Activated naive CD8-positive, alpha-beta T cell treated with anti-CD3 and anti-CD28 coated beads, Interleukin-2, amount 50 U/mL, for 24 hours (primary cell): Measurements from ENCODE around the gene DOCK4.

ENCODE experiments used
- ATAC-seq: fragments of 150-1000 bp; cut with Tn5 transposase; one replicate; pipeline ENCODE4 v1.10.0; 2021
- DNase-seq: peaks from one replicate; pipeline ENCODE4 v3.0.0; 2021
- H3K27ac Mint-ChIP-seq: one replicate; pipeline ENCODE4 v1.8.0; 2021; ENCODE audit warnings: mild to moderate bottlenecking, mixed read lengths
- H3K27me3 Mint-ChIP-seq: one replicate; pipeline ENCODE4 v1.8.0; 2021; ENCODE audit warnings: mixed read lengths
- H3K36me3 Mint-ChIP-seq: one replicate; pipeline ENCODE4 v1.8.0; 2021; ENCODE audit warnings: low read depth, mixed read lengths
- H3K4me1 Mint-ChIP-seq: one replicate; pipeline ENCODE4 v1.8.0; 2021; ENCODE audit warnings: mixed read lengths
- H3K4me3 Mint-ChIP-seq: one replicate; pipeline ENCODE4 v1.8.0; 2021; ENCODE audit warnings: mild to moderate bottlenecking, moderate library complexity, mixed read lengths
- H3K9me3 Mint-ChIP-seq: one replicate; pipeline ENCODE4 v1.8.0; 2021; ENCODE audit warnings: mixed read lengths

Gene DOCK4

DNA sequence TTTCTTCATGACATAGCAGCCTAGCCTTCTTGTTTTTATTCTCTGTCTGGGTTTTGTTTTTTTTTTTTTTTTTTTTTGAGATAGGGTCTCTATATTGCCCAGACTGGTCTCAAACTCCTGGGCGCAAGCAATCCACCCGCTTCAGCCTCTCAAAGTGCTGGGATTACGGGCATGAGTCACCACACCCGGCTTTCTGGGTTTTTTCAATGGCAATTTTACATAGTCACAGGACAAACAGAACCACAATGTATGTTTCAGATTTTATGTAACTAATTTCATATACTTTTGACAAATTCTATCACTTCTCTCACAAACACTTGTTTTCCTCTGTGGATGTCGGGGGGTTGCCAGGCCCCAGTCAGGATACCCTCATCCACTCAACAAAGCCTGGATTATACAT, 16.5 kb downstream of the DOCK4 start:
- H3K27ac Mint-ChIP-seq: no peak overlapping the region
- H3K4me1 Mint-ChIP-seq: peaks cover 6% of the 10 kb centered on the region
- H3K4me3 Mint-ChIP-seq: no peak overlapping the region
- peaks cover 10% of the 10 kb centered on the region for H3K27me3 Mint-ChIP-seq
- ATAC-seq (no peak), DNase-seq (no peak)
- peaks cover 3% of the 10 kb centered on the region for H3K36me3 Mint-ChIP-seq
- no peaks in the 10 kb centered on the region for H3K9me3 Mint-ChIP-seq

DNA sequence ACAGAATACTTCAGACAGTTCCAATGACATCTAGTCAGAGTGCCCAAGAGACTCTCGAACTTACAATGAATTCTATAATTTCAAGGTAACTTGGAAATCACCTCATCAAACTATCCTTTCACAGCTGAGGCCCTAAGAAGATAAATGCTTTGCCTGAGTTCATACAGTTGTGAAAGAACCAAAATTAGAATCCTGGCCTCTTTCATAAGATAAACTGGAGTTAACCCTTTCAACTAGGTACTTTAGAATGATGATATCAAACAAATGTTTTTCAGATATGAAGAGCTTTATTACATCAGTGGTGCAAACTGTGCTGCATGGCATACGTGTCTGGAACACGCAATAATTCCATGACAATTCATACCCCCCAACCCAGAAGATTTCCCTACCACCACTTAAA, 17.9 kb downstream of the DOCK4 start:
- Mint-ChIP-seq H3K9me3 (no peaks in the 10 kb centered on the region), H3K27ac (no peak overlapping the region), H3K36me3 (no peaks in the 10 kb centered on the region), H3K4me3 (no peak overlapping the region), H3K4me1 (peaks cover 6% of the 10 kb centered on the region), H3K27me3 (peaks cover 9% of the 10 kb centered on the region)
- DNase-seq (no peak), ATAC-seq (no peak)

DNA sequence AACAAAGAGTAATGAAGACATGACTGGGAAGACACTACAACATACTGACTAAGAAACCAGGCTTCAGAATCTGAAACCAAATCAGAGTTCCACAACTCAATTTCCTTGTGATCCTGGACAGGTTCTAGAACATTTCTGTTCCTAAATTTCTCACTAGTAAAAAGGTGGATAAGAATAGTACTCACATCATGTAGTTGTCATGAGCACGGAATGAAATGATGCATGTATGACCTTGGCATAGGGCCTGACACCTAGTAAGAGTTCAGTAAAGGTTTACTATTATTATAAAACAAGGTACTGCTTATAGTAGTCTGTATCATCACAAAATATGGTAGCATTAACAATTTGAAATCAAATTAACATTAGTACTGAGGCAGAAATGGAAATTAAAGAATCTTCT, 19.9 kb downstream of the DOCK4 start:
- no peaks in the 10 kb centered on the region for H3K4me1 Mint-ChIP-seq
- no peak overlapping the region for H3K27ac Mint-ChIP-seq
- ATAC-seq (no peak), DNase-seq (no peak)
- H3K27me3 Mint-ChIP-seq: peaks cover 7% of the 10 kb centered on the region
- H3K36me3 Mint-ChIP-seq: no peaks in the 10 kb centered on the region
- no peaks in the 10 kb centered on the region for H3K9me3 Mint-ChIP-seq
- H3K4me3 Mint-ChIP-seq: no peak overlapping the region

DNA sequence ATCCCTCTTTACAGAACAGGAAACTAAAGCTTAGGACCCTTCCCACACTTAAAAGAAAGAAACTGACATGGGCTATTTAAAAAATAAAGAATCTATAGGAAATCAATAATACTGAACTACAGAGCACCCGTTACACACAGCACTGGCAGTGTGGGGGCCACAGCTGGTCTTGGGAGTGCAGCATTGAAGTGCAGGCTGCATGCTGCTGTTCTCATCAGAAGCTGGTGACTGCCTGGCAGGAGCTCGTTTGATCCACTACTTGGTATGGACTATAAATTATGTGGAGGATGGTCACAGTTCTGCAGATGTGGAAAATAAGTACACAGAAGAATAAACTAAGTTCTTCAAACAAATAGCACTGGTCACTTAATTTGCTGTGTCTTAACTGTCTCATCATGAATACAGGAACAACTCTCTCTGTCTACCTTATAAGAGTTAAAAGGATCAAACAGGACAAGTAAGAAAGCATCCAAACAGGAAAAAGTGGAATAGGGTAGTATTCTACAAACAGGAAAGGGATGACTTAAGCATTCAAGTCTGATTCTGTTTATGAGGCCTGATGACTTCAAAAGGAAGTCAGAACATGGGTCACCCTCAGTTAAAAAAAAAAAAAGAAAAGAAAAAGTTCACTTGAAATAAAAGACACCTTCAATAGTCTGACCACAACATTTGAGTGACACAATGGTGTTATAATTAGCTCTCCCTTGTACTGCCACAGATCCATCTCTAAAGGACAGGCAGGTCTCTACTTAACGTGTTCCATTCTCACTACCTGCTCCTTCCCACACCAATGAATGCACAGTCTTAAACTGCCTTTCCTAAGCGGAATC, 21.0 kb downstream of the DOCK4 start:
- Mint-ChIP-seq H3K27ac (no peak overlapping the region), H3K9me3 (no peaks in the 10 kb centered on the region), H3K36me3 (no peaks in the 10 kb centered on the region), H3K4me1 (no peaks in the 10 kb centered on the region), H3K27me3 (peaks cover 6% of the 10 kb centered on the region), H3K4me3 (no peak overlapping the region)
- ATAC-seq: no peak
- DNase-seq: no peak

DNA sequence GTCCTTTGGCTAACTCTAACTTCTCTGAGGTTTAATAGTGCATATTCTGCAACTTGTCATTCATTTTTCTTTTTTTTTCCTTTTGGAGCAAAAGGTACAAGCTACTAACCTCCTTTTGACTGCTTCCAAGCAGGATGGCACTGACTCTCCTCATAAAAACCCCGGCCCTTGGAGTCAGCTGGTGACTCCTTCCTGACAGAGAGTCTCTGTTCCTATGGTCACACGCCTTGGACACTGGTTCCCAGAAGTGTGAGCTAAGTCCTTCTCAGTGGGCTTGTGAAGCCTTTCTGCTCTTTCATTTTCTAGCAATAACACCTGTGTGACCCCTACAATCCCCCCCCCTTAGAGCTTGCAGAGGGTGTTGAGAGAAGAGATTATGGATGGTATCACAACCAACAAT, 21.7 kb downstream of the DOCK4 start:
- Mint-ChIP-seq H3K4me1 (no peaks in the 10 kb centered on the region), H3K9me3 (no peaks in the 10 kb centered on the region), H3K4me3 (no peak overlapping the region), H3K36me3 (no peaks in the 10 kb centered on the region), H3K27me3 (peaks cover 2% of the 10 kb centered on the region), H3K27ac (no peak overlapping the region)
- no peak for DNase-seq
- ATAC-seq: no peak

DNA sequence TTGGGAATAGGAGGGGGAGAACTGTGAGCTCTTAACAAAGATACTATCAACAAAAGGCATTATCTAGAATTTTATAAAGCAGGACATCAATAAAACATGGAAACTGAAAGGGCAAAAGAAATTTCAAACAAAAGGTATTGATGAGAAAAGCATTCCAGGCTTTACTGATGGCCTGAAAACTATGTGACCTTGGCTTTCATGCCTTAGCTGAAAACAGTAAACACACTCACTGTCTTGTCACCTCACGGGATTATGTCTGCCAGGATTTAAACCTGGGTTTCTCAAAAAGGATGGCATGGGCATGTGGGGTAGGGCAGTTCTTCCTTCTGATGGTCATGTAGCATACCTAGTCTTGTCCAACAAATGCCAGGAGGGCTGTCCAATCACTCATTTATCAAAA, 22.9 kb downstream of the DOCK4 start:
- DNase-seq (no peak), ATAC-seq (no peak)
- Mint-ChIP-seq H3K36me3 (no peaks in the 10 kb centered on the region), H3K27ac (no peak overlapping the region), H3K9me3 (no peaks in the 10 kb centered on the region), H3K27me3 (peaks cover 4% of the 10 kb centered on the region), H3K4me1 (no peaks in the 10 kb centered on the region), H3K4me3 (no peak overlapping the region)

DNA sequence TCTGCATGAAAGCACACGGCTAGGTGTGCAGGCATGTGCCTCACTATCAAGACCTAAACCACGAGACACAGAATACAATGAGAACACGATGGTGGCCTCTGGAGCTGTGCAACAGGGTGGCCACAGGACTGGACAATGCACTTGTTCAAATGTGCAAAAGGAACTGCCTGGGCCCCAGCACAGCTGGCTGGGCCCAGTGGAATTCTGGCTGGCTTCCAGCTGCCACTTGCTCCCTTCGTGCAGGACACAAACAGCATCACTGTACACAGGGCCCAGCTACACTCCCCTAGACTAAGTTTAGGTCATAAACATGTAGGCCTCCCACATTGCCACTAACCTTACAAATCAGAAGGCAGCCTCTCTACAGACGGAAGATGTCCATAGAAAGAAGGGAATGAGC, 23.4 kb downstream of the DOCK4 start:
- Mint-ChIP-seq H3K27me3 (peaks cover 8% of the 10 kb centered on the region), H3K27ac (no peak overlapping the region), H3K9me3 (no peaks in the 10 kb centered on the region), H3K4me3 (no peak overlapping the region), H3K36me3 (no peaks in the 10 kb centered on the region), H3K4me1 (no peaks in the 10 kb centered on the region)
- DNase-seq: no peak
- ATAC-seq: no peak

DNA sequence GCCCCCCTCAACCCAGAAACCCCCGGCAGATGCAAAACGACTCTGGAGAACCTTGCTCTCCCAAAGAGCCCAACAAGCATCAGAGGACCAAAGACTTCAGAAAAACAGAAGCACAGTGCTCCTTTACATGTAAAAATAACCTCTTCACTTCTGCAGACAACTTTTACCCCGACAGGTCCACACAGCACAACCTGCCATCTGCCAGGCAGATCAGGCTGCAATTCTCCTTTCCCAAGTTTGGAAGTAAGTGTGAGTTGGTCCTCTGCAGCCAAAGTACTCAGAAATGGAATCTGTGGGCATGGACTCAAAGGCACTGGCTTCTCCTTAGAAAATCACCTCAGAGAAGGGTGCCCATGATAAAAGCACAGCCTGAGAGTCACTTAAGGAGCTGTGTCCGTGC, 26.0 kb downstream of the DOCK4 start:
- ATAC-seq: no peak
- no peaks in the 10 kb centered on the region for H3K4me1 Mint-ChIP-seq
- no peak overlapping the region for H3K27ac Mint-ChIP-seq
- H3K36me3 Mint-ChIP-seq: no peaks in the 10 kb centered on the region
- H3K27me3 Mint-ChIP-seq: peaks cover 10% of the 10 kb centered on the region
- DNase-seq: no peak
- no peak overlapping the region for H3K4me3 Mint-ChIP-seq
- no peaks in the 10 kb centered on the region for H3K9me3 Mint-ChIP-seq

DNA sequence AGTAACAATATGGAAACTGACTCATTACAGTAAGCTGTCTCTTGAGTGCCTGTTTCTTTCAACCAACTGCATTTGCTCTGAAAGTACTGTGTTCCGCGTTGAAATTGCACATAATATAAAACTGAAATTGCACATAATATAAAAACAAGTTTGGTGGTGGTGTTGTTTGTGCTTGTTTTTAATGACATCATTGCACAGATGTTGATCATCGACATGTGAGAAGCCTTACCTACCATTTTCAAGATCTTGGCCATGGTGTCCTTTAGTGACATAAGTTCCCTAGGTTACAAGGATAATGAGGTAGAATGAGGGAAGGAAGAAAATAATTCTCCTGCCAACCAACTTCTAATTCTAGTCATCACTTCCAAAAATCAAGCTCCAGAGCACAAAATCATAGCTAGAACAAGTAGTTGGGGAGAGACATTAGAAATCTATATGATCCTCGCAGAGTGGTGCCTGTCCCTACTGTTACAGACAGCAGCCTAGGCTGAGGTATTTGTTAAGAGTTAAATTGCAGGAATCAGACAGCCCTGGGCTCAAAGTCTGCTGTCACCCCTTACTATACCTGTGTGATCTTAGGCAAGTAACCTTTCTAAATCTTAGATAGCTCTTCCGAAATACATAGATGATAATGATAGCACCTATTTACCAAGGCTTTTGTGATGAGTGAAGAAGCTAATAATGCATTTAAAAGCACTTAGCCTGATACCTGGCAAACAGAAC, 29.3 kb downstream of the DOCK4 start:
- H3K4me1 Mint-ChIP-seq: no peaks in the 10 kb centered on the region
- ATAC-seq (no peak), DNase-seq (no peak)
- no peak overlapping the region for H3K27ac Mint-ChIP-seq
- H3K4me3 Mint-ChIP-seq: no peak overlapping the region
- H3K9me3 Mint-ChIP-seq: no peaks in the 10 kb centered on the region
- H3K36me3 Mint-ChIP-seq: no peaks in the 10 kb centered on the region
- H3K27me3 Mint-ChIP-seq: peaks cover 16% of the 10 kb centered on the region

DNA sequence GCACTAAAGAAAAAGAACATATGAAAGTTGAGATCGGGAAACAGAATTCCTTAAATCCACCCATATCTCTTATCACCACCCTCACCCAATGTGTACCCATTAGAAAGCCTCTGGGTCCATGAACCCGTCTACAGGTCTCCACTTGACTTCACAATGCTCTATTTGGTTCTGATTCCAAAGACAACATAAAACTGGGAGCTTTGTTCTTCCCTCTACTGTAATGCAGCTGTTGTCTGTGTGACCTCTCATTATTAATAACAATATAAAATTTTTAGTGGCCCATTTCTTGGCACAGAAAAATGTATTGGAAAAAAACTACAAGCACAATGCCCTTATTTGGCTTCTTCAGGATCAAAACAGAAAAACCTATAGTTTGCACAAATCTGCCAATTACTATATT, 30.0 kb downstream of the DOCK4 start:
- ATAC-seq: no peak
- DNase-seq: no peak
- no peaks in the 10 kb centered on the region for H3K36me3 Mint-ChIP-seq
- peaks cover 16% of the 10 kb centered on the region for H3K27me3 Mint-ChIP-seq
- no peaks in the 10 kb centered on the region for H3K9me3 Mint-ChIP-seq
- H3K4me3 Mint-ChIP-seq: no peak overlapping the region
- H3K27ac Mint-ChIP-seq: no peak overlapping the region
- no peaks in the 10 kb centered on the region for H3K4me1 Mint-ChIP-seq

DNA sequence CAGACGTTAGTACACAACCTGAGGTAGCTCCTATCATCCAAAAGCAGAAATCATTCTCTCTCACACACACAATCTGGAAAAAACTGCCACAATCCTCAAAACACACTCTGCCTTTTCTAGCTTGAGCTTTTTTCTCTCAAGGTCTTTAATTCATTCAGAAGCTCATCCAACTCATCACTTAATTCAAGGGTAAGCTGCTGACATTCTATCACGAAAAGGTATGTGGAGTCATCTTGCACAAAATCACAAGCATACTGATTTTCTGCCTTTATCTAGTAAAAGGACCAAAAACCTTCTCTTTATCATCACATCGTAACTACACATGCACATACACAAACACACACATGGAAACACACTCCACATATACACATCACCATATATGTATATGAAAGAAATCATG, 32.0 kb downstream of the DOCK4 start:
- H3K4me1 Mint-ChIP-seq: no peaks in the 10 kb centered on the region
- H3K27ac Mint-ChIP-seq: no peak overlapping the region
- DNase-seq (no peak), ATAC-seq (no peak)
- H3K4me3 Mint-ChIP-seq: no peak overlapping the region
- no peaks in the 10 kb centered on the region for H3K36me3 Mint-ChIP-seq
- no peaks in the 10 kb centered on the region for H3K9me3 Mint-ChIP-seq
- peaks cover 22% of the 10 kb centered on the region for H3K27me3 Mint-ChIP-seq

DNA sequence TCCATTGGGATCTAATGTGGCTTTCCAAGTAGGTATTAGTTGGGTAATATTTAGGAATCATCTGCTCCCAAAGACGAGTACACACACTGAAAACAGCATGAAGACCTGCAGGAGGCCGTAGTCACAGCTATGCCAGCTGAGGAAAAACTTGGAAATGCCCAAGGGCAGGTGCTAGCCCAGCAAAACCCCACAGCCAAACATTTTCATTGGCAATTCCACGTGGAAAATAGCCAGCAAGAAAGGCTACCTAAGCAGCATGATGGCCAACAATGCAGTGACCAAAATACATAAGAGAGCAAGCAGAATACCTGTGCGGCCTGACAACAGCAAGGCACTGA, 32.7 kb downstream of the DOCK4 start:
- peaks cover 24% of the 10 kb centered on the region for H3K27me3 Mint-ChIP-seq

DNA sequence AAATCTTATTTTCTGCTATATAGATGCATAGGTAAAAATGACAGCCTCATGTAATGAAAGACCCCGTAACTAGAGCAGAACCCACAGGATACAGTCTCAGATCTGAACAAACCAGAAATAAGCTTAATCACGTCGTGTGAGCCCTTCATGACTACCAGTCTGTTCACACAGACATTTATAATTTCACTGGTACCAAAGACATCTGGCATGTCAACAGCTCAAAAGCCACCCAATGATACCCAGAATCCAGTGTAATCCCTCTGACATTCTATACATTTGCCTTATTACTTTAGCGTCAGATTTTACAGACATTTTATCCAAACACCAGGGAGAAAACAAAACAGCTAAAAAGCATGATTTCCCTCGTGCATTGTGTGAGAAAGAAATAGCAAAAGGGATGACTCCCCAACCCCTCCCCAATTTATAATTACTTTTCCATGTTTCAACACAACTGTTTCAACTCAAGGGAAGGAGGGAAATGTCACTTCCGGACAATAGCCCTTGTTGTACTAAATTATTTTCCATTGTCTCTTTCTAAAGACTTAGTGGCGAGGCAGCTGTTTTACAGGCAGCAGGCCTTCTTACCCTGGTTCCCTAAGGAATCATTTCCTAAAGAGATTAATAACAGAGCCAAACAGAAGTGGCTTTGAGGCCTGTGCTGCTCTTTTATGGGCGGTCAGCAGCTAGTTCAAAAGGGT, 33.2 kb downstream of the DOCK4 start:
- Mint-ChIP-seq H3K27me3 (peaks cover 22% of the 10 kb centered on the region), H3K36me3 (no peaks in the 10 kb centered on the region), H3K4me1 (no peaks in the 10 kb centered on the region)

More for the DNA sequence above, 32.7 kb downstream of the DOCK4 start:
- no peak overlapping the region for H3K4me3 Mint-ChIP-seq
- DNase-seq: no peak
- H3K4me1 Mint-ChIP-seq: no peaks in the 10 kb centered on the region
- no peaks in the 10 kb centered on the region for H3K9me3 Mint-ChIP-seq
- no peak for ATAC-seq
- no peaks in the 10 kb centered on the region for H3K36me3 Mint-ChIP-seq
- H3K27ac Mint-ChIP-seq: no peak overlapping the region

DNA sequence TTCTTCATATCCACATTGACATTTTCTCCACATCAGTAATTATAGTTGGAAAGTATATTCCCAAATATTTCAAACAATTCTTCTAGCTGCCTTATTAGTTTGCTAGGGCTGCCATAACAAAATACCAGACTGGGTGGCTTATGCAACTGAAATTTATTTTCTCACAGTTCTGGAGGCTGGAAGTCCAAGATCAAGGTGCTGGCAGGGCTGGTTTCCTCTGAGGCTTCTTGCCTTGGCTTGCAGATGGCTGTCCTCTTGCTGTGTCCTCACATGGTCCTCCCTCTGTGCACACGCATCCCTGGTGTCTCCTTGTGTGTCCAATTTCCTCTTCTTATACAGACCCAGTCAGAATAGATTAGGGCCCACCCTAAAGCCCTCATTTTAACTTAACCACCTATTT, 34.5 kb downstream of the DOCK4 start:
- Mint-ChIP-seq H3K9me3 (no peaks in the 10 kb centered on the region), H3K27ac (no peak overlapping the region), H3K4me1 (no peaks in the 10 kb centered on the region), H3K4me3 (no peak overlapping the region), H3K36me3 (no peaks in the 10 kb centered on the region), H3K27me3 (peaks cover 19% of the 10 kb centered on the region)
- no peak for DNase-seq
- ATAC-seq: no peak

More for the DNA sequence above, 33.2 kb downstream of the DOCK4 start:
- no peak for DNase-seq
- no peak overlapping the region for H3K27ac Mint-ChIP-seq
- ATAC-seq: no peak
- H3K4me3 Mint-ChIP-seq: no peak overlapping the region
- H3K9me3 Mint-ChIP-seq: no peaks in the 10 kb centered on the region

DNA sequence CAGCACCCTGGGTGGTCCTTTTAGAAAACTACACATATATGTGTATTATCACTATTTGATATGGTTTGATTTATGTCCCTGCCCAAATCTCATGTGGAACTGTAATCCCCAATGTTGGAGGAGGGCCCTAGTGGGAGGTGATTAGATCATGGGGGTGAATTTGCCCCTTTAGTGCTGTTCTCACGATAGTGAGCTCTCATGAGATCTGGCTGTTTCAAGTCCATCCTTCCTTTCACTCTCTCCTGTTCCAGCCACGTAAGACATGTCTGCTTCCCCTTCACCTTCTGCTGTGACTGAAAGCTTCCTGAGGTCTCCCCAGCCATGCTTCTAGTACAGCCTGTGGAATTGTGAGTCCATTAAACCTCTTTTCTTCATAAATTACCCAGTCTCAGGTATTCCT, 37.3 kb downstream of the DOCK4 start:
- Mint-ChIP-seq H3K27me3 (peaks cover 10% of the 10 kb centered on the region), H3K4me3 (no peak overlapping the region), H3K27ac (no peak overlapping the region), H3K36me3 (no peaks in the 10 kb centered on the region), H3K9me3 (no peaks in the 10 kb centered on the region), H3K4me1 (no peaks in the 10 kb centered on the region)
- DNase-seq (no peak), ATAC-seq (no peak)
